SH-SY5Y (cell line): ENCODE results near the gene JAZF1.

Source experiments
- GATA2 ChIP-seq: IDR thresholded peaks from 2 replicates; pipeline ENCODE4 v1.6.1; 2011; ENCODE audit warnings: mild to moderate bottlenecking, low read depth, low read length
- GATA3 ChIP-seq: IDR thresholded peaks from 2 replicates; pipeline ENCODE4 v1.6.1; 2011; ENCODE audit warnings: low read depth, mild to moderate bottlenecking, low read length, moderate library complexity

GRCh38 chr7:28061824-28062196 lies 118.8 kb downstream of the JAZF1 start:
- TF ChIP-seq GATA2 (no peak), GATA3 (no peak)
